Central memory CD4-positive, alpha-beta T cell (primary cell): ENCODE measurements around the gene CHAMP1.
"Not testable (repeated sequence)": the region's sequence is repeated elsewhere in the genome, so short reads cannot be mapped to it uniquely, and the experiment has no call there.

Experiments
- DNase-seq: peaks from one replicate; pipeline ENCODE4 v3.0.0; 2022

CHAMP1 gene

GRCh38 chr13:114334305-114335053 lies 20.2 kb downstream of the CHAMP1 start:
- DNase-seq: no peak

GRCh38 chr13:114336457-114336856 lies 22.2 kb downstream of the CHAMP1 start:
- DNase-seq: not testable (repeated sequence)

- no peak for DNase-seq
These were observed 24.7 kb downstream of the CHAMP1 start for GRCh38 chr13:114338959-114339358.

GRCh38 chr13:114339857-114340534 lies 25.7 kb downstream of the CHAMP1 start:
- peak; percentile 40 for DNase-seq

GRCh38 chr13:114341003-114341777 lies 26.9 kb downstream of the CHAMP1 start:
- no peak for DNase-seq

- not testable (repeated sequence) for DNase-seq
These were observed 33.0 kb downstream of the CHAMP1 start for GRCh38 chr13:114347256-114347655.

GRCh38 chr13:114352763-114353162 lies 38.5 kb downstream of the CHAMP1 start:
- peak; percentile 9 for DNase-seq

- DNase-seq: not testable (repeated sequence)
These were observed 39.1 kb downstream of the CHAMP1 start for GRCh38 chr13:114353382-114353781.
